GM18499 (cell line): ENCODE data around the gene TTC38.

Experiments
- ATAC-seq: cut with Tn5 transposase; IDR thresholded peaks from one replicate; pipeline ENCODE4 v1.9.1; 2021; ENCODE audit warnings: moderate number of reproducible peaks; ENCODE audit not compliant: insufficient read depth, unreplicated experiment

Gene TTC38

GRCh38 chr22:46275455-46276122 is 7.8 kb downstream of the TTC38 start:
- ATAC-seq = no peak

DNA sequence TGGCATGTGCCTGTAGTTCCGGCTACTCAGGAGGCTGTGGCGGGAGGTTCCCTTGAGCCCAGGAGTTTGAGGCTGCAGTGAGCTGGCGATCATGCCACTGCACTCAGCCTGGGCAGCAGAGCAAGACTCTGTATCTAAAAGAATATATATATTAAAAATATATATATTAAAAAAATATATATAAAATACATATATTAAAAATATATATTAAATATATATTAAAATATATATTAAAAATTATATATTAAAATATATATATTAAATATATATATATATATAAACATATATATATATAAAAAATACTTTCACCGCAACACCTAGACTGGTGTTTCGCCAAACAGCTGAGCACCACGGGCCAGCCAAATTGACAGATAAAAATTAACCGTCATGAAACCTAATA is 8.8 kb downstream of the TTC38 start:
- ATAC-seq = no peak

- ATAC-seq = no peak
Observed at GRCh38 chr22:46278656-46279645, 11.1 kb downstream of the TTC38 start.

GRCh38 chr22:46280063-46280817 is 12.4 kb downstream of the TTC38 start:
- no peak for ATAC-seq

DNA sequence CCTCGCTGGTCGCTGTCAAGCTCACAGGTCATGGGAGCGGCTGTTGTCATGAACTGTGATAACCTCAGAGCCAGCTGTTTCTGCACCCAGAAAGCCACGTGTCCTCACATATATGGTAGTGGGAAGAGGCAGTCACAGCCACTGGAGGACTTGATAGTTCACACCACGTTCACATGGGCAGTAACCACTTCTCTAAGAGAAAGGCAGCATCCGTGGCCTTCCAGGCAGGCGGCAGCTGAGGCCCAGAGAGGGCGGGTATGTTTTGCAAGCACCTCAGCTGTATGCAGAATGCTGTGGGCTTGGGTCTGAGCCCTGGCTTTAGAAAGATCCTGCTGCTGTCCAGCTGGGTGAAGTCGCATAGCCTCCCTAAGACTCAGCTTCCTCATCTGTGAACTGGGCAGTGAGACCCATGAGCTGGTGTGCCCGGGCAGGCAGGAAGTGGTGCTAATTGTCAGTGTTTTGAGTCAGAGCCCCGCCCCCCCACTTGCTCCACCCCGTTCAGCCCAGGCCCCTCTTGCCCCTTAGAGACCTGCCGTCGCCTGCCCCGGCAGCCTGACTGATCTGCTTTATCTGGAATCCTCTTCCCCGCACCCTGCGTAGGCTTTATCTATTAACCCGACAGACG is 13.3 kb downstream of the TTC38 start:
- no peak for ATAC-seq

DNA sequence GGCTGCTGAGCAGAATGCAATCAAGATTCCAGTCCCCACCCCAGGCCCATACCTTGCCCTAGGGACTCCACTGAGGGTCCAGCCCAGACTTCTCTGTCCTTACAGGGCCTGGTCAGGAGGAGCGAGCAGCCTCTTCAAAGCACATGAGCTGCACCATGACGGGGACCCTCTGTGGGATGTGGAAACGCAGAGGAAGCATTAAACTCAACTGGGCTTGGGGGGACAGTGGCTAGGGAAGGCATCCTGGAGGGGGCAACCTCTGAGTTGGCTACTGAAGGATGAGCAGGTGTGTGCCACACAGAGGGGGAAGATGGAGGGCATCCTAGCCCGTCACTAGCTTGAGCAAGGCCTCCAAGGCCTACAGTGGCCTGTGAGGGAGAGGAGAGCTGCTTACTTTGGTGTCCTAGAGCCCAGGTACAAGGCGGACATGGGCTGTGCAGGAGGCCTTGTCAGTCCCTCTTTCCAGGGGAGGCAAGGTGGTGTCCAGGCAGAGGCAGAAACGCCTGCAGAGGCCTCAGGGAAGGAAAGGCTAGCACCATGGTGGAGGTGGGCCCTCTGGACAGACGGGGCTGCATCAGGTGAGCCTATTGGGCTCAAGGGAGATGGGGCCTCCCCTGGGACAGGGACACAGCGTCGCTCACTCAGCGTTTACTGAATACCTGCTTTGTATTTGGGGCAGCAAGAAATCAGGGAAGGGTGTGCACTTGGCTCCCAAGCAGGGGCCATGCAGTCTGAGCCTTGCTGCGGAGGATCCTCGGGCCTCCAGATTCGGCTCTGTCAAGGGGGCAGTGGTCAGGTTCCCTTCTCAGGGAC is 14.3 kb downstream of the TTC38 start:
- no peak for ATAC-seq

DNA sequence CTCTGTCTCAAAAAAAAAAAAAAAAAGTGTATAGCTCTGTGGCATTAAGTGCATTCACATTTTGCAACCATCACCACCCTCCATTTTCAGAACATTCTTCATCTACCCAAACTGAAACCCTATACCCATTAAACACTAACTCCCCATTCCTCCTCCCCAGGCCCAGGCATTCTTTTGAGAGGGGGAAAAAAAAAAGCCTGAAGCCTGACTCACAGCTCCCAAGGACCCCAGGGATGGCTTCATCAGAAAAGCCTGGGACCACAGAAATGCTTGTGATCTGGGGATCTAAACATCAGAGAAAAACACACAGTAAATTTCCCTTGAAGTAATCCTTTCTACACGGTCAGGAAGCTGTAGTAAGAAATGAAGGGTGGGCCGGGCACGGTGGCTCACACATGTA is 18.2 kb downstream of the TTC38 start:
- no peak for ATAC-seq

- no peak for ATAC-seq
Observed at GRCh38 chr22:46286941-46287872, 19.4 kb downstream of the TTC38 start.

DNA sequence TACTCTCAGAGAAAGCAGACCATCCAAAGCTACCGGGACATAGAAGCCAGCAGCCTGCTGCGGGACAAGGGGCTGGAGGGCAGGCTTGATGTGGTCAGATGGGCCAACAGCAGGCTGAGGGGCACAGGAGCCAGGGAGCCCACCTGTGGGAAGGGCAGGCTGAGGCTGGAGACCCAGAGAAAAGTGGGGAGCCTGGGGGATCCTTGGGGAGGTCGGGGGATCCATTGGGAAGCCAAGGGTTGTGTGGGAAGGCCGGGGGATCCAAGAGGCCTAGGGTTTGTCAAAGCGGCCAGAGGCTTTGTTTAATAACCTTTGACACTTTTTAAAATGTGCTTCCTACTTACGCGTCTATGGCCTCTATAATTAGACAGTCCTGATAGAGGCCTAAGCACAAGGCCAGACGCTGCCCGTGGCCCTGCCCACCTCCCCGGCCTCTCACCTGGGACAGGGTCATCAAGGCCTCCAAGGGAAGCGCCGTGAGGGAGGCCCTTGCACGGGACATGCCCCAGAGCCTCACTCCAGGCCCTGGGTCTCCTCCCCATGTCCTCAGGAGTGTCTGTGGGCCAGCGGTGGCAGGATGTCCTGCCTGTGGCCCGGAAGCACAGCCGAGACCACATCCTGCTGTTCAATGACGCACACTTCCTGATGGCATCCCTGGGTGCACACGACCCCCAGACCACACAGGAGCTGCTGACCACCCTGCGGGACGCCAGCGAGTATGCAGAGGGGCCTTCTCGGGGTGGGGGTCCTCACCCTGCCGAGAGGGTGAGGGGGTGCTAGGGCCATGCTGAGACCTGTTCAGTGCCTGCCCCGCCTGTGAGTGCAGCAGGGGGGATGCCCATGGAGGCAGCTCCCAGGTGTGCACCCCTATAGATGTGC is 20.3 kb downstream of the TTC38 start:
- ATAC-seq = no peak

DNA sequence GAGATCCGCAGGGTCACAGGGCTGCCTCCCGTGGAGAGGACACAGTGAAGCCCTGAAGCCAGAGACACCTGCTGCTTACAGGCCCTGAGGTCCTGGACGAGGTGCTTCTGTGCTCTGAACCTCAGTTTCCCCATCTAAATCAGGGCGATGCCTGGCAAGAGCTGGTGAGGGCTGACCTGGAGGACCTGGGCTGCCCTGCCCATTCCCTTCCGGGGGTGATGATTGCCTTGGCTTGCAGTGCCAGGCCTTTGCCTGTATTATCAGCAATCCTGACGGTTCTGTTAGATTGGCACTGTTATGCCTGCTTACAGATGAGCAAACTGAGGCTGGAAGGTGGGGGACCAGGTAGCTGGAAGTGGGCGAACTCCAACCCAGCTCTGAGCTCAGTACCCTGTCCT is 21.0 kb downstream of the TTC38 start:
- ATAC-seq = no peak

- ATAC-seq = no peak
Observed at GRCh38 chr22:46289244-46289891, 21.6 kb downstream of the TTC38 start.

DNA sequence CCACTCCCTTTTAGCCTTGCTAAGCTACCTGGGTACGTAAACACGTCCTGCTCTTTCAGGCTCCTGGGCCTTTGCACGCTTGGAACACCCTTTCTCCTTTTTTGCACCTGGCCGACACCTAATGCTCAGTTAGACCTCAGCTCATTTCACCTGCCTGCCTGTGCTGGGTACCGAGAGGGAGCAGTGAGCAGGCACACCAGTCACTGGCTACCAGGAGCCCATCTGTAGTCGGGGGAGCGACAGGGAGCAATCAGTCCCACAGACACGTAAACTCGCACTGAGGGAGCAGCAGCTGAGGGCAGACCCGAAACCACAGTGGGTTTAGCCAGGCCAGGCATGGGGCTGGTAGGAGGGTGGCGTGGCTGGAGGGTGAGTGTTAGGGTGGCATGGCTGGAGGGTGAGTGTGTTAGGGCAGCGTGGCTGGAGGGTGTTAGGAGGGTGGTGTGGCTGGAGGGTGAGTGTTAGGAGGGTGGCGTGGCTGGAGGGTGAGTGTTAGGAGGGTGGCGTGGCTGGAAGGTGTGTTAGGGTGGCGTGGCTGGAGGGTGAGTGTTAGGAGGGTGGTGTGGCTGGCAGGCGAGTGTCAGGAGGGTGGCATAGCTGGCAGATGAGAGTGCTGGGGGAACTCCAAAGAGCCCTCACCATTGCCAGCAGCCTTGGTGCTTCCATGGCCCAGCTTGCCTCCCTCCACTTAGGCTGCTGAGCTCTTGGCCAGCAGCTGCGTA is 22.5 kb downstream of the TTC38 start:
- no peak for ATAC-seq

DNA sequence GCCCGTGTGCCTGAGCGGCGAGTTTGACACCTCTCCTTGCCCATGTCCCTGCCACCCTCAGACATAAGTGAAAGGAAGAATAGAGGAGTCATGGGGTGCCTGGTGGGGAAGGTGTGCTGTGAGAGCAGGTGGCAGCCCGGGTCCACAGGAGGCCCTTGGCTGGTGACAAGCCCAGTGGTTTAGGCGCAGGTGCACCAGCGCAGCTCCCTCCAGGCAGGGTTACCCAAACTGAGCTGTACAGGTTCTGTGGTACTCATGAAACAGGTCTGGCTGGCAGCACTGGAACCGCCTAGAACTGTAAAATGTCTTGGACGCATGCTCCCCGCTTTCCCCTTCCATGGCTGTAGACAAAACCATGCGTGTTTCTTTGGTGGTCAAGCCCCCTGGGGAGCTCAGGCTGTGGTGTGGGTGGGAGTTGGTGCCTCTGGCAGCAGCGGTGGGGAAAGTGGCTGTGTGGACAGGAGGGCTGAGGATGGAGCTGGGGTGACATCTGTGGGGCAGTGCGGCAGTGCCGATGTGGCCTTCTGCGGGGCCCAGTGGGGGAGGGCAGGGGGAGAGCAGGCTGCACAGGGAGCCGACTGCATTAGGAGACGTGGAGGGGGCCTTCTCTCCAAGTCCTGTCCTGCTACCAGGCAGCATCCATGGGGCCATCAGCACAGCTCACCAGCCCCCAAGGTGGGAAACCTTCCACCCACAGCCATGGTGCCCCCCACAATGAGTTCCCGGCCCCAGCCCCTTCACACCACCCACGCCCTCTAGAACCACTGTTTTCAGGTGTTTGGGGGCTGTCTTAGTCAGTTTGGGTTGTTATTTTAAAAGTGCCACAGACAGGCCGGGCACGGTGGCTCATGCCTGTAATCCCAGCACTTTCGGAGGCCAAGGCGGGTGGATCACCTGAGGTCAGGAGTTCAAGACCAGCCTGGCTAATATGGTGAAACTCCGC is 23.3 kb downstream of the TTC38 start:
- no peak for ATAC-seq

- ATAC-seq = no peak
Observed at GRCh38 chr22:46292173-46292572, 24.4 kb downstream of the TTC38 start.

GRCh38 chr22:46292732-46293131 is 24.9 kb downstream of the TTC38 start:
- no peak for ATAC-seq
